Muscle of arm (tissue), 12 donors: ENCODE measurements around the gene TUBA4A. TPM values are rescaled to one million over a fixed set of nuclear protein-coding genes. Genes with fewer than 3 reads are reported as not detected.

ENCODE experiments used
- polyA plus RNA-seq, 12 donors: library from polyadenylated mRNA; unstranded; fragments of 120-200 nt; gene quantifications; one replicate each; pipeline ENCODE4 v1.2.1, GENCODE V29; 2013; ENCODE audit not compliant: insufficient read length in 12 of 12

TUBA4A gene
- polyA plus RNA-seq, 12 donors: 75.2 to 146 (median 120) TPM; not detected in 1

Other genes with a start within 250 kb of the TUBA4A start
- gene CFAP65, start 212.4 kb downstream of the TUBA4A start, polyA plus RNA-seq: under 1 TPM in 1 of 12 donors, not detected in 11; 0.08 TPM
- 10 to 100 TPM in 1 of 12 donors, under 1 TPM in 2, not detected in 9; 0.09 to 23.0 (median 0.30) TPM for gene IHH, start 193.0 kb downstream of the TUBA4A start, polyA plus RNA-seq
- 10 to 100 TPM in 11 of 12 donors, not detected in 1; 12.2 to 17.1 (median 14.7) TPM for gene NHEJ1, start 93.1 kb downstream of the TUBA4A start, polyA plus RNA-seq
- gene SLC23A3, start 83.9 kb downstream of the TUBA4A start, polyA plus RNA-seq: 1 to 10 TPM in 7 of 12 donors, under 1 TPM in 3, not detected in 2; 0.53 to 3.4 (median 1.1) TPM
- gene CNPPD1, start 77.0 kb downstream of the TUBA4A start, polyA plus RNA-seq: 10 to 100 TPM in 11 of 12 donors, not detected in 1; 28.7 to 52.0 (median 32.5) TPM
- 10 to 100 TPM in 11 of 12 donors, not detected in 1; 34.8 to 80.3 (median 43.3) TPM for gene RETREG2, start 75.6 kb downstream of the TUBA4A start, polyA plus RNA-seq
- 10 to 100 TPM in 11 of 12 donors, not detected in 1; 16.5 to 36.6 (median 24.2) TPM for gene ZFAND2B, start 47.1 kb downstream of the TUBA4A start, polyA plus RNA-seq
- 10 to 100 TPM in 11 of 12 donors, not detected in 1; 28.3 to 42.0 (median 29.6) TPM for gene ABCB6, start 35.0 kb downstream of the TUBA4A start, polyA plus RNA-seq
- 10 to 100 TPM in 11 of 12 donors, not detected in 1; 26.7 to 49.9 (median 31.6) TPM for gene ATG9A, start 24.3 kb downstream of the TUBA4A start, polyA plus RNA-seq
- 10 to 100 TPM in 11 of 12 donors, not detected in 1; 16.1 to 60.7 (median 24.1) TPM for gene ANKZF1, start 24.1 kb downstream of the TUBA4A start, polyA plus RNA-seq
- 10 to 100 TPM in 1 of 12 donors, 1 to 10 TPM in 9, not detected in 2; 3.4 to 11.6 (median 5.4) TPM for gene GLB1L, start 8.5 kb downstream of the TUBA4A start, polyA plus RNA-seq
- gene STK16, start 8.4 kb downstream of the TUBA4A start, polyA plus RNA-seq: 10 to 100 TPM in 11 of 12 donors, not detected in 1; 13.6 to 36.2 (median 17.0) TPM
- under 1 TPM in 3 of 12 donors, not detected in 9; 0.21 to 0.24 (median 0.23) TPM for gene TUBA4B, start 675 bp downstream of the TUBA4A start, polyA plus RNA-seq
- 10 to 100 TPM in 11 of 12 donors, not detected in 1; 66.8 to 96.2 (median 82.4) TPM for gene DNAJB2, start 25.4 kb upstream of the TUBA4A start, polyA plus RNA-seq
- under 1 TPM in 6 of 12 donors, not detected in 6; 0.17 to 0.44 (median 0.22) TPM for gene PTPRN, start 55.5 kb upstream of the TUBA4A start, polyA plus RNA-seq
- gene RESP18, start 78.8 kb upstream of the TUBA4A start, polyA plus RNA-seq: not detected
- 10 to 100 TPM in 11 of 12 donors, not detected in 1; 25.7 to 53.3 (median 34.3) TPM for gene DNPEP, start 134.0 kb upstream of the TUBA4A start, polyA plus RNA-seq
- 1,000 to 10,000 TPM; 1,983 to 5,935 (median 4,188) TPM for gene DES, start 164.5 kb upstream of the TUBA4A start, polyA plus RNA-seq
- 100 to 1,000 TPM in 8 of 12 donors, 10 to 100 TPM in 4; 61.4 to 251 (median 156) TPM for gene SPEG, start 180.9 kb upstream of the TUBA4A start, polyA plus RNA-seq
- gene GMPPA, start 245.0 kb upstream of the TUBA4A start, polyA plus RNA-seq: 10 to 100 TPM in 11 of 12 donors, not detected in 1; 18.5 to 82.8 (median 25.4) TPM